HFFc6 (cell line): Measurements from ENCODE around the gene MST1. TPM values are rescaled to one million over a fixed set of nuclear protein-coding genes. Genes with fewer than 3 reads are reported as not detected.

Experiments
- DNase-seq: peaks from one replicate; pipeline ENCODE4 v3.0.0-alpha.2; 2018
- H3K27ac Mint-ChIP-seq: 2 replicates; pipeline ENCODE4 v1.8.0; 2020; ENCODE audit warnings: mild to moderate bottlenecking, mixed read lengths
- H3K27me3 Mint-ChIP-seq: 2 replicates; pipeline ENCODE4 v1.8.0; 2021; ENCODE audit warnings: mild to moderate bottlenecking, moderate library complexity, mixed read lengths; ENCODE audit not compliant: insufficient read depth
- H3K36me3 Mint-ChIP-seq: 2 replicates; pipeline ENCODE4 v1.8.0; 2021; ENCODE audit warnings: low read depth, mixed read lengths
- H3K4me1 Mint-ChIP-seq: 2 replicates; pipeline ENCODE4 v1.8.0; 2020; ENCODE audit warnings: low read depth, mixed read lengths
- H3K4me3 Mint-ChIP-seq: 2 replicates; pipeline ENCODE4 v1.8.0; 2020; ENCODE audit warnings: mild to moderate bottlenecking, moderate library complexity, mixed read lengths
- H3K9me3 Mint-ChIP-seq: 2 replicates; pipeline ENCODE4 v1.8.0; 2020; ENCODE audit warnings: mild to moderate bottlenecking, mixed read lengths
- CTCF ChIP-seq: fragments of 200-600 bp; sonication (generic); IDR thresholded peaks from 2 replicates; pipeline ENCODE4 v1.5.0; 2021; ENCODE audit warnings: antibody characterized with exemption, mild to moderate bottlenecking
- total RNA-seq, 6 experiments: library from RNA; stranded (reverse); fragmentation: NEBNext Ultra II Directional; extraction: Animal tissue kit (Norgen Biotek cat#: 25700); gene quantifications; 2 replicates in 1 of 6; 3 replicates in 5 of 6; pipeline ENCODE4 v1.2.3, GENCODE V29; 2021

MST1 gene
- total RNA-seq, 6 experiments from 2014 or later = 3.4 to 7.4 (median 4.8) TPM

DNA sequence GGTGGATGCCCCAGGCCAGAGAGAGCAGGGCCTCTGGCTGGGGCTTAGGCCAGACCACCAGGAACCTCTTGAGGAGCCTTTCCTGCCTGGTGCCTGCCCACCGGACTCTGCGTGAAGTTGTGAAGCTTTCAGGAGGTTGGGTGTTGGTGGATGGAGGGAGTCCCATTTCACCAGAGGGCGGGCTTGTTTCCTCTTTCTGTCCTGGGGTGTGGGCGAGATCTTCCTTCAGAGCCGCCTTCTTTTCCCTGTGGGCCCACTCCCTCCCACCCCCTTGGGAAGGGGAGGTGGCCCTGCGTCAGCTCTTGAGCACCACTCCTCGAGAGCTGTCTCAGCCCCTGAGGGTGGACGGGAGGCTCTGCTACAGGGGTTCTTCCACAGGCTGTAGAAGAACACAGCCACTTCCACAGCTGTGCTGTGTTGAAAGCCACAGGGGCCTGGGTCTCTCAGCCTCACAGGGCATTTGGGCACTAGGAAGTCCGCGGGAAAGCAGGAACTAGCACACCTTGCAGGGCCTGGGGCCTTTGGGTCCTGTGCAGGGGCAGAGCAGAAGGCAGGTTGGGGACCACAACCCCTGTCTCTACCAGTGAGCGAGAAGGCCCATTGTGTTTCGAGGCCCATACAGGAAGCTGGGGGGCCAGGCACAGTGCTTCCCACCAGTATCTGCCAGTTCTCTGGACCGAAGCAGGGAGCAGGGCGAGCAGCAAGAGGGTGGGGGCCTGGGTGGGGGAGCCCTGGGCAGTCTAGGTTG lies 28.1 kb upstream of the MST1 start:
- H3K4me3 Mint-ChIP-seq = no peak overlapping the region

DNA sequence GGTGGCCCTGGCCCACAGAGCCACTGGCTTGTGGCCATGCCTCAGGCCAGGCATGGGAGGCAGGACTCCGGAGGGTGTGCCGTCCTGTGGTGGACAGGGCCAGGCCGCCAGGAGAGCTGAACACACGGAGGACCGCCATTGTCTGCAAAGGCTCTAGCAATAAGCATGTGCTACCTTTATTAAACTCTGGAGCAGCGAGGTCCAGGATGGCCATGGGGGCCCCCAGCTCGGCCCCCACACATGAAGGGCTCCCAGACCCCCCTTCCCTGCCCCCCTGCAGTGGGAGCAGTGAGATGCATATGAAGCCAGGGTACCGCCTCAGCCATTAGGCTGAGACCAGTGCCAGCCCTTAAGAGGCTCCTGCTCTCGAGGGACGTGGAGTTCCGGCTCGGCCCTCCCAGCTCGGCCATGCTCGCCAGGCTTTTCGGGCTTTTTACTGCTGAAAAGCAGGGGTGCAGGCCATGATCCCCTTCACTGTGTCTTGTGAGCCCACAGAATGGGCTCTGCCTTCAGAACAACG lies 27.5 kb upstream of the MST1 start:
- TF ChIP-seq CTCF = no peak
- DNase-seq = no peak
- H3K27ac Mint-ChIP-seq = no peak overlapping the region
- H3K27me3 Mint-ChIP-seq = peaks cover 19% of the 10 kb centered on the region
- peaks cover 25% of the 10 kb centered on the region for H3K36me3 Mint-ChIP-seq
- H3K9me3 Mint-ChIP-seq = peaks cover 5% of the 10 kb centered on the region; the same call in 1 of the 2 replicates
- H3K4me3 Mint-ChIP-seq = no peak overlapping the region
- H3K4me1 Mint-ChIP-seq = peaks cover 17% of the 10 kb centered on the region

More for the DNA sequence above, 28.1 kb upstream of the MST1 start:
- Mint-ChIP-seq H3K4me1 (peaks cover 18% of the 10 kb centered on the region), H3K36me3 (peaks cover 26% of the 10 kb centered on the region), H3K27me3 (peaks cover 19% of the 10 kb centered on the region), H3K9me3 (peaks cover 5% of the 10 kb centered on the region; the same call in 1 of the 2 replicates), H3K27ac (no peak overlapping the region)
- no peak for TF ChIP-seq CTCF
- DNase-seq = no peak

DNA sequence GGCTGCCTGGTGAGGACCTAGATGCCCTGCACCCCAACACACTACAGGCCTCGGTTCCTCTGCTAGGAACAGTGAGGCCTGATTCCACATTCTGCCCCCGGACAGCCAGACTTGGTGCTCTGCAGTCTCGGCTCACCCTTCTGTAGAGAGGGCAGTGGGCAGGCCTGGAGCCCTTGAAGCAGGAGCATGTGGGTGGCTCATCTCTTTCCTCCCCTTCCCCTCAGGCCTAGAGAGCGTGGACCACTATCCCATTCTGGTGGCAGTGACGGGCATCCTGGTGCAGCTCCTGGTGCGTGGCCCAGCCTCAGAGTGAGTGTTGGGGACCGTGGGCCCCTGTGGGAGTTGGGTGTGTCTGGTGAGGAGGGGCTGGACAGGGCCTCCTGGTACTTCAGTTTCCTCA lies 26.9 kb upstream of the MST1 start:
- no peak for TF ChIP-seq CTCF
- peaks cover 17% of the 10 kb centered on the region for H3K4me1 Mint-ChIP-seq
- peaks cover 16% of the 10 kb centered on the region for H3K27me3 Mint-ChIP-seq
- peaks cover 23% of the 10 kb centered on the region for H3K36me3 Mint-ChIP-seq
- DNase-seq = no peak
- no peak overlapping the region for H3K27ac Mint-ChIP-seq
- H3K9me3 Mint-ChIP-seq = peaks cover 5% of the 10 kb centered on the region; the same call in 1 of the 2 replicates
- no peak overlapping the region for H3K4me3 Mint-ChIP-seq

DNA sequence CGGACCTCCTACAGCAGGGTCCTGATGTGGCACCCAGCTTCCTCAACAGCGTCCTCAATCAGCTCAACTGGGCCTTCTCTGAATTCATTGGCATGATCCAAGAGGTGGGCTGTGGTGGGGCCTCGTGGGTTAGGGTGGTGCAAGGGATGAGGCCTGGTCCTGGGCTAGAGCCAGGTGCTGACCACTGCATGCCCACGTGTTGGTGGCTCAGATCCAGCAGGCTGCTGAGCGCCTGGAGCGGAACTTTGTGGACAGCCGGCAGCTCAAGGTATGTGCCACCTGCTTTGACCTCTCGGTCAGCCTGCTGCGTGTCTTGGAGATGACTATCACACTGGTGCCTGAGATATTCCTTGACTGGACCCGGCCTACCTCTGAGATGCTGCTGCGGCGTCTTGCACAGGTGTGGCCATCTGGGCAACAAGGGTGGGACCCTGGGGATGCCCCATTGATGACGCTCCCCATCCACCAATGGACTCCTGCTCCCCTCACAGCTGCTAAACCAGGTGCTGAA lies 26.4 kb upstream of the MST1 start:
- no peak overlapping the region for H3K27ac Mint-ChIP-seq
- peaks cover 18% of the 10 kb centered on the region for H3K36me3 Mint-ChIP-seq
- no peak for DNase-seq
- TF ChIP-seq CTCF = no peak
- no peak overlapping the region for H3K4me3 Mint-ChIP-seq
- peaks cover 17% of the 10 kb centered on the region for H3K4me1 Mint-ChIP-seq
- peaks cover 5% of the 10 kb centered on the region; the same call in 1 of the 2 replicates for H3K9me3 Mint-ChIP-seq
- peaks cover 12% of the 10 kb centered on the region for H3K27me3 Mint-ChIP-seq

- peaks cover 16% of the 10 kb centered on the region for H3K4me1 Mint-ChIP-seq
These were observed 25.7 kb upstream of the MST1 start for GRCh38 chr3:49714728-49715550.

More at GRCh38 chr3:49714728-49715550, 25.7 kb upstream of the MST1 start:
- peaks cover 5% of the 10 kb centered on the region; the same call in 1 of the 2 replicates for H3K9me3 Mint-ChIP-seq
- no peak overlapping the region for H3K4me3 Mint-ChIP-seq
- no peak for DNase-seq
- TF ChIP-seq CTCF = no peak
- peaks cover 12% of the 10 kb centered on the region for H3K27me3 Mint-ChIP-seq
- no peak overlapping the region; the same call in 1 of the 2 replicates for H3K27ac Mint-ChIP-seq
- H3K36me3 Mint-ChIP-seq = peaks cover 15% of the 10 kb centered on the region
